Right lobe of liver (tissue), 4 donors: ENCODE data around the gene NRIP3.

Experiments used
- POLR2A ChIP-seq: fragments of 450-650 bp; IDR thresholded peaks from one replicate; pipeline ENCODE4 v1.6.1; 2017; ENCODE audit warnings: antibody characterized with exemption, mild to moderate bottlenecking
- TF ChIP-seq, protein P1 (sequence below), 4 donors: fragments of 200-600 bp in 3 of 4; fragments of 450-650 bp in 1 of 4; IDR thresholded peaks; one replicate each; pipeline versions ENCODE4 v1.5.1 to v1.8.0; 2016 to 2022; ENCODE audit warnings: antibody characterized with exemption in 4 of 4, mild to moderate bottlenecking in 2 of 4
- donor health status: DM: no; HTN: no; CAD: no.
- donor health status: DM: no; HTN: no; CAD: no.
- donor health status: DM: no; HTN: yes; CAD: no.

DNA sequence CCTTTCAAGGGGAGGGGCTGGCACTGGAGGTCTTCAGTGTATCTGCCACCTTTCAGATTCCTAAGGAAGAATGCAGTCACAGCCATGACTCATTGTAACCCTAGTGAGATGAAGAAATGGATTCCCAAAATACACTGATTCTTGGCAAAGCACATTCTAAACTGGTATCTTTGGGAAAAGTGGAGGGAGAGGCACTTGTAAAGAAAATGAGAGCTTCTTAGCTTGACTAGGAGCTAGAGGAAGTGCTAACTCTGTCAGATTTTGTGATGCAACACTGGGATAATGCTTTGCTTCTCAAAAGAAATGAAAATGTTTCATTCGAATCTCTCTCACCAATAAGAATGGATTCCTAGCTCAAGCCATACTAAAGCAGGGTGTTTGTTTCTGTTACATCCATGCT lies 14.3 kb downstream of the NRIP3 start:
- TF ChIP-seq, protein P1, sequence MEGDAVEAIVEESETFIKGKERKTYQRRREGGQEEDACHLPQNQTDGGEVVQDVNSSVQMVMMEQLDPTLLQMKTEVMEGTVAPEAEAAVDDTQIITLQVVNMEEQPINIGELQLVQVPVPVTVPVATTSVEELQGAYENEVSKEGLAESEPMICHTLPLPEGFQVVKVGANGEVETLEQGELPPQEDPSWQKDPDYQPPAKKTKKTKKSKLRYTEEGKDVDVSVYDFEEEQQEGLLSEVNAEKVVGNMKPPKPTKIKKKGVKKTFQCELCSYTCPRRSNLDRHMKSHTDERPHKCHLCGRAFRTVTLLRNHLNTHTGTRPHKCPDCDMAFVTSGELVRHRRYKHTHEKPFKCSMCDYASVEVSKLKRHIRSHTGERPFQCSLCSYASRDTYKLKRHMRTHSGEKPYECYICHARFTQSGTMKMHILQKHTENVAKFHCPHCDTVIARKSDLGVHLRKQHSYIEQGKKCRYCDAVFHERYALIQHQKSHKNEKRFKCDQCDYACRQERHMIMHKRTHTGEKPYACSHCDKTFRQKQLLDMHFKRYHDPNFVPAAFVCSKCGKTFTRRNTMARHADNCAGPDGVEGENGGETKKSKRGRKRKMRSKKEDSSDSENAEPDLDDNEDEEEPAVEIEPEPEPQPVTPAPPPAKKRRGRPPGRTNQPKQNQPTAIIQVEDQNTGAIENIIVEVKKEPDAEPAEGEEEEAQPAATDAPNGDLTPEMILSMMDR (IDR thresholded peaks at IDR 0.05), result no peak
- no peak for TF ChIP-seq POLR2A
